Lung (tissue), 12 donors: Measurements from ENCODE around the gene MRPS6. TPM values are rescaled to one million over a fixed set of nuclear protein-coding genes. Genes with fewer than 3 reads are reported as not detected.

Experiments
- ATAC-seq: fragments of 200-7000 bp; cut with Tn5 transposase; one replicate; pipeline ENCODE4 v1.9.1; 2020; ENCODE audit warnings: moderate number of reproducible peaks; ENCODE audit not compliant: insufficient read depth, low FRiP score
- DNase-seq, 3 donors: peaks; one replicate each; pipeline ENCODE4 v3.0.0-alpha.2; 2013 to 2017
- H3K27ac ChIP-seq, 2 donors: one replicate each; pipeline ENCODE4 v1.5.1; 2013; ENCODE audit warnings: mild to moderate bottlenecking in 2 of 2, moderate library complexity in 2 of 2, control low read depth in 1 of 2, inconsistent platforms in 1 of 2, low read depth in 1 of 2, low read length in 1 of 2
- H3K27me3 ChIP-seq, 3 donors: one replicate each; pipeline ENCODE4 v1.5.1; 2013; ENCODE audit warnings: low read length in 2 of 3; ENCODE audit not compliant: control insufficient read depth in 3 of 3, insufficient read depth in 3 of 3
- H3K36me3 ChIP-seq, 4 donors: one replicate each; pipeline ENCODE4 v1.5.1; 2013; ENCODE audit warnings: low read length in 4 of 4, mild to moderate bottlenecking in 1 of 4, moderate library complexity in 1 of 4; ENCODE audit not compliant: control insufficient read depth in 4 of 4, insufficient read depth in 4 of 4
- H3K4me1 ChIP-seq, 5 donors: one replicate each; pipeline ENCODE4 v1.5.1; 2013; ENCODE audit warnings: low read length in 5 of 5, mild to moderate bottlenecking in 2 of 5, moderate library complexity in 1 of 5; ENCODE audit not compliant: control insufficient read depth in 5 of 5, insufficient read depth in 5 of 5
- H3K4me3 ChIP-seq: one replicate; pipeline ENCODE4 v1.5.1; 2013; ENCODE audit warnings: mild to moderate bottlenecking, control low read depth, moderate library complexity
- H3K9ac ChIP-seq, 2 donors: one replicate each; pipeline ENCODE4 v1.5.1; 2013; ENCODE audit warnings: low read length in 2 of 2, control low read depth in 1 of 2; ENCODE audit not compliant: insufficient read depth in 1 of 2
- H3K9me3 ChIP-seq, 4 donors: one replicate each; pipeline ENCODE4 v1.5.1; 2013; ENCODE audit warnings: low read length in 3 of 4, mild to moderate bottlenecking in 1 of 4, moderate library complexity in 1 of 4; ENCODE audit not compliant: control insufficient read depth in 4 of 4, insufficient read depth in 3 of 4
- WGBS, 2 donors: extraction: QIAGEN DNeasy Blood & Tissue Kit; methylation state at CpG; one replicate each; pipeline ENCODE4 v1.1.7; 2013; 5-methylcytosine and 5-hydroxymethylcytosine counted together
- polyA plus RNA-seq, 2 donors: library from polyadenylated mRNA; stranded (reverse); fragments of 200-250 nt; gene quantifications; one replicate each; pipeline ENCODE4 v1.2.1, GENCODE V29; 2013
- total RNA-seq, 2 donors: library from RNA; depleted of rRNA in 1 of 2; stranded (reverse); fragments of >200 nt in 1 of 2; gene quantifications; one replicate each; pipeline ENCODE4 v1.2.1, GENCODE V29; 2014 to 2021
- TF ChIP-seq, protein P1 (sequence below): IDR thresholded peaks from 2 replicates; pipeline ENCODE4 v1.5.1; 2012; ENCODE audit warnings: mild to moderate bottlenecking; ENCODE audit errors: control extremely low read depth, extremely low read depth
- donor health status: control.
- donor health status: control.
- donor health status: Bipolar disorder and iron deficiency.
- donor health status: healthy.
- donor health status: DM: yes; HTN: yes; CAD: no.

MRPS6 gene
- total and polyA plus RNA-seq, 4 donors, result 28.4 to 73.9 (median 37.1) TPM

DNA sequence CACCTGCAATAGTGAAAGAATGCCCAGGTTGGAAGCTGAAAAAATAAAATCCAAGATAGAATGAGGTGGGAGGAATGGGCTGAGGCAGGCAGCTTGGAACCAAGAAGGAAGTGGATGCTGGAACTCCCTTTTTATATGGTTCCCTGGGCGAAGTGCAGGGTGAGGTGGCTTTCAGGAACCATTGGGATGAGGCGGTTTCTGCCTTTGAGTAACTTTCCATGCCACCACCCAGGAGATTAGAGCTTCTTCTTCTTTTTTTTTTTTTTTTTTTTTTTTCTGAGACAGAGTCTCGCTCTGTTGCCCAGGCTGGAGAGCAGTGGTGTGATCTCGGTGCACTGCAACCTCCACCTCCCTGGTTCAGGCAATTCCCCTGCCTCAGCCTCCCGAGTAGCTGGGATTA is 17.8 kb upstream of the MRPS6 start:
- Histone ChIP-seq H3K9me3 (peaks cover 0 to 2% (median 0%) of the 10 kb centered on the region in 4 donors), H3K4me3 (no peak overlapping the region), H3K9ac (no peak overlapping the region), H3K4me1 (peaks cover 0 to 1% (median 0%) of the 10 kb centered on the region in 5 donors), H3K36me3 (no peaks in the 10 kb centered on the region), H3K27ac (no peak overlapping the region), H3K27me3 (no peaks in the 10 kb centered on the region)
- TF ChIP-seq, protein P1, sequence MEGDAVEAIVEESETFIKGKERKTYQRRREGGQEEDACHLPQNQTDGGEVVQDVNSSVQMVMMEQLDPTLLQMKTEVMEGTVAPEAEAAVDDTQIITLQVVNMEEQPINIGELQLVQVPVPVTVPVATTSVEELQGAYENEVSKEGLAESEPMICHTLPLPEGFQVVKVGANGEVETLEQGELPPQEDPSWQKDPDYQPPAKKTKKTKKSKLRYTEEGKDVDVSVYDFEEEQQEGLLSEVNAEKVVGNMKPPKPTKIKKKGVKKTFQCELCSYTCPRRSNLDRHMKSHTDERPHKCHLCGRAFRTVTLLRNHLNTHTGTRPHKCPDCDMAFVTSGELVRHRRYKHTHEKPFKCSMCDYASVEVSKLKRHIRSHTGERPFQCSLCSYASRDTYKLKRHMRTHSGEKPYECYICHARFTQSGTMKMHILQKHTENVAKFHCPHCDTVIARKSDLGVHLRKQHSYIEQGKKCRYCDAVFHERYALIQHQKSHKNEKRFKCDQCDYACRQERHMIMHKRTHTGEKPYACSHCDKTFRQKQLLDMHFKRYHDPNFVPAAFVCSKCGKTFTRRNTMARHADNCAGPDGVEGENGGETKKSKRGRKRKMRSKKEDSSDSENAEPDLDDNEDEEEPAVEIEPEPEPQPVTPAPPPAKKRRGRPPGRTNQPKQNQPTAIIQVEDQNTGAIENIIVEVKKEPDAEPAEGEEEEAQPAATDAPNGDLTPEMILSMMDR, result no peak
- 94 to 95% methylated on average over 5 of the region's 5 CpGs for WGBS, 2 donors
- no peak for DNase-seq
- no peak for ATAC-seq

DNA sequence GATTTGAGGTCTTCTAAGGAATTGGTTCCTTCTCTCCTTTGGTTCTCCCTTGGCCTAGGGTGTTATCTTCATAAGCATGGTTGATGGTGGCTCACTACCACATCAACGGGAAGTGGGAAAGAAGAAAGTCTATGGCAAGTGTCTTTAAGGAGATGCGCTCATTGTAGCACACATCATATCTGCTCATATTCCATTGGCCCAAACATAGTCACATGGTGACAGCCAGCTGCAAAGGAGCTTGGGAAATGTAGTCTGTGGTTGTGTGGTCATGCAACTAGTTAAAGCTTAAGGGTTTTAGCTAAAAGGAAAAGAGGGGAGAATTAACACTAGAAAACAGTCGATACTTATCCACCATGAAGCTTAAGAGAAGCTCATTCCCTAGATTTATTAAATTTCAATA is 11.4 kb upstream of the MRPS6 start:
- Histone ChIP-seq H3K36me3 (no peaks in the 10 kb centered on the region), H3K9me3 (peaks cover 0 to 2% (median 0%) of the 10 kb centered on the region in 4 donors), H3K9ac (no peak overlapping the region), H3K4me3 (no peak overlapping the region), H3K4me1 (peaks cover 0 to 1% (median 0%) of the 10 kb centered on the region in 5 donors), H3K27ac (no peak overlapping the region), H3K27me3 (no peaks in the 10 kb centered on the region)
- no peak for DNase-seq
- WGBS, 2 donors, result 87 to 94% methylated on average over 3 of the region's 3 CpGs
- no peak for ATAC-seq
- TF ChIP-seq, protein P1, result no peak

DNA sequence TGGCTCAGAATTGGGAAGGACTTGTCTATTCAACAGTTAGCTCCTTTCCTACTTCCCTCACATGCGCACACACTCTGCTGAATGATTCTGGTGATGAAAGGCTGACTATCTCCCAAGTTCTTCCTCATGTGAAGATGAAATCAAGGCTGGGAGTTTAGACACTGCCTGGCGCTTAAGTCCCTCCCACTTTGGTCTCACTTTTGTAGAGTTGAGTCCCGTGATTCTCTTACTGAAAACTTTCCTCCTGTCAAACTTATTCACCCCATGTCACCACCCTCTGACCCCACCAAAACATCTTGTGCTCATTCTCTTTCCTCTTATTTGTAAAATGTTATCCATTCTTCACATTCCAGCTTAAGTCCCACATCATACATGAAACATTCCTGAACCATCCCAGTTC is 8.4 kb upstream of the MRPS6 start:
- ATAC-seq (no peak), DNase-seq (no peak)
- Histone ChIP-seq H3K4me1 (no peaks in the 10 kb centered on the region), H3K9me3 (no peaks in the 10 kb centered on the region), H3K27ac (no peak overlapping the region), H3K36me3 (no peaks in the 10 kb centered on the region), H3K9ac (no peak overlapping the region), H3K27me3 (no peaks in the 10 kb centered on the region), H3K4me3 (no peak overlapping the region)
- 70 to 81% methylated on average over 3 of the region's 3 CpGs for WGBS, 2 donors
- TF ChIP-seq, protein P1, result no peak

DNA sequence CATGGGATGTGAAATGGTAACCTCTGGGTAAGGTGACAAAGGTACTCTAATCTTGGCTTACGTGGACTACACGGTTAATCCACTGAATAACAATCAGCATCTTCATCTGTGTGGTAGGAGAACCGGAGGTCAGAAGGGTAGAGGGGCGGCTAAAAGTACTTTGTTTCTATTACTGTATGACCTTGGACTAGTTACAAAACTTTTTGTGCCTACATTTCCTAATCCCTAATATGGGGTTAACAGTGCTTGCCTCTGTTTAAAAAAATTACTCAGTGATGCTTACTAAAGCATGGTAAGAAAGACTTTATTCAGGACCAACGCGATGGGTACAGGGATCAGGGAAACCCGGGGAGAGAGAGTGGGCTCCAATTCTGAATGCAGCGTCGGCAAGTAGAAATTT is 1.7 kb upstream of the MRPS6 start:
- no peaks in the 10 kb centered on the region for H3K27me3 ChIP-seq
- DNase-seq, result no peak
- WGBS, 2 donors, result 91 to 95% methylated on average over 9 of the region's 9 CpGs
- H3K9ac ChIP-seq, result no peak overlapping the region
- H3K27ac ChIP-seq, result no peak overlapping the region
- TF ChIP-seq, protein P1, result no peak
- H3K4me3 ChIP-seq, result no peak overlapping the region
- no peaks in the 10 kb centered on the region for H3K9me3 ChIP-seq
- H3K4me1 ChIP-seq, result peaks cover 5 to 30% (median 15%) of the 10 kb centered on the region in 5 donors
- H3K36me3 ChIP-seq, result no peaks in the 10 kb centered on the region
- no peak for ATAC-seq
